Bronchial epithelial cell (primary cell): ENCODE data around the gene PLD5. TPM values are rescaled to one million over a fixed set of nuclear protein-coding genes. Genes with fewer than 3 reads are reported as not detected.

Experiments used
- DNase-seq: peaks from one replicate; pipeline ENCODE4 v3.0.0-alpha.2; 2010; ENCODE audit warnings: low read depth
- FAIRE-seq: peaks from 2 replicates; lab custom pipeline; 2011; peaks lifted over from hg19 to GRCh38; lab: Jason Lieb, UNC
- H3K27me3 ChIP-seq: 2 replicates; pipeline ENCODE4 v1.5.1; 2011; ENCODE audit warnings: low read length; ENCODE audit not compliant: control insufficient read depth, insufficient read depth
- H3K36me3 ChIP-seq: 2 replicates; pipeline ENCODE4 v1.5.1; 2011; ENCODE audit warnings: low read length; ENCODE audit not compliant: control insufficient read depth, insufficient read depth
- H3K4me3 ChIP-seq: 2 replicates; pipeline ENCODE4 v1.5.1; 2011; ENCODE audit warnings: mild to moderate bottlenecking, low read depth, low read length, control low read depth
- total RNA-seq: library from RNA; depleted of rRNA; stranded (reverse); fragments of >200 nt; gene quantifications from 2 replicates; pipeline ENCODE4 v1.2.1, GENCODE V29; 2014
- TF ChIP-seq, protein P1 (sequence below): IDR thresholded peaks from 2 replicates; pipeline ENCODE4 v1.5.1; 2011; ENCODE audit warnings: mild to moderate bottlenecking, moderate library complexity, low read length, control low read depth, inconsistent platforms; ENCODE audit not compliant: insufficient read depth, severe bottlenecking

The PLD5 gene
- total RNA-seq, 1 donor from 2014 or later: under 0.01 TPM

DNA sequence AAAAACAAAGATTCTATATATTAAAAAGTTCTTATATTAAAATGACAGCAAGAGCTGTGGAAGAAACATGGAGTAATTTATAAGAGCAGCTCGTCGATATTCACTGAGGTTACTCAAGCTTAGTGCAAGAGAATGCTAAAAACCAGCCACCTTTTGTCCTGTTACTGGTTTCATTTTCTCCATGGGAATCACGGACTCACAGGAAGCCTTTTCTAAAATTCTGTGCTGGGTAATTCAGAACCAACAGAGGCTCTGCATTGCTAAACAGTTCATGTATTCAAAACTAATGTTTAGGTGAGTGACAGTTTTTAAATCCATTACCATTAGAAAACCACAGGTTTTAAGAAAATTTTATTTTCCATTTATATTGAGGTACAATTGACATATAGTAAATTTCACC is 377.8 kb downstream of the PLD5 start:
- no peaks in the 10 kb centered on the region for H3K27me3 ChIP-seq
- FAIRE-seq (no peak), DNase-seq (no peak)
- H3K36me3 ChIP-seq: no peaks in the 10 kb centered on the region
- no peak overlapping the region for H3K4me3 ChIP-seq
- TF ChIP-seq, protein P1, sequence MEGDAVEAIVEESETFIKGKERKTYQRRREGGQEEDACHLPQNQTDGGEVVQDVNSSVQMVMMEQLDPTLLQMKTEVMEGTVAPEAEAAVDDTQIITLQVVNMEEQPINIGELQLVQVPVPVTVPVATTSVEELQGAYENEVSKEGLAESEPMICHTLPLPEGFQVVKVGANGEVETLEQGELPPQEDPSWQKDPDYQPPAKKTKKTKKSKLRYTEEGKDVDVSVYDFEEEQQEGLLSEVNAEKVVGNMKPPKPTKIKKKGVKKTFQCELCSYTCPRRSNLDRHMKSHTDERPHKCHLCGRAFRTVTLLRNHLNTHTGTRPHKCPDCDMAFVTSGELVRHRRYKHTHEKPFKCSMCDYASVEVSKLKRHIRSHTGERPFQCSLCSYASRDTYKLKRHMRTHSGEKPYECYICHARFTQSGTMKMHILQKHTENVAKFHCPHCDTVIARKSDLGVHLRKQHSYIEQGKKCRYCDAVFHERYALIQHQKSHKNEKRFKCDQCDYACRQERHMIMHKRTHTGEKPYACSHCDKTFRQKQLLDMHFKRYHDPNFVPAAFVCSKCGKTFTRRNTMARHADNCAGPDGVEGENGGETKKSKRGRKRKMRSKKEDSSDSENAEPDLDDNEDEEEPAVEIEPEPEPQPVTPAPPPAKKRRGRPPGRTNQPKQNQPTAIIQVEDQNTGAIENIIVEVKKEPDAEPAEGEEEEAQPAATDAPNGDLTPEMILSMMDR: no peak

DNA sequence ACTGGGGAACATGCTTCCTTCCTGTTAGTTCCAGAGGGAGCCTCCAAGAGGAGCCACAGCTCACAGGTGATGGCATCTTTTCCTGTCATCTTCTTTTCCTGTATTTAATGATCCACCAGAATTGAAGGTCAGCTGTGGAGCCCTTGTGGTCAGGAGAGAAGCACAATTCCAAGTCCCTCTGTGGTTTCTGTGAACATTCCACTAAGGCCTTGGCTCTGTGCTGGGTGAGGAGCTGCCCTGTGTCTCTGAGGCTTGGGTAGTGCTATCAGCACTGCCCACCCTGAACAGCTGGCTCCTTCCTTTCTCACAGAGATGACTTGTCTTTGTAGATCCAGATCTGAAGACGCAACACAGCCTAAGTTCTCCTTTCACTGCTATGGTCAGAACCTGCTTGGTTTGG is 383.7 kb downstream of the PLD5 start:
- DNase-seq (no peak), FAIRE-seq (no peak)
- no peak overlapping the region for H3K4me3 ChIP-seq
- TF ChIP-seq, protein P1: no peak
- no peaks in the 10 kb centered on the region for H3K27me3 ChIP-seq
- H3K36me3 ChIP-seq: no peaks in the 10 kb centered on the region

- no peaks in the 10 kb centered on the region for H3K27me3 ChIP-seq
- no peak overlapping the region for H3K4me3 ChIP-seq
- no peaks in the 10 kb centered on the region for H3K36me3 ChIP-seq
- TF ChIP-seq, protein P1: no peak
- FAIRE-seq (no peak), DNase-seq (no peak)
Observed at GRCh38 chr1:242139986-242140385, 384.5 kb downstream of the PLD5 start.

DNA sequence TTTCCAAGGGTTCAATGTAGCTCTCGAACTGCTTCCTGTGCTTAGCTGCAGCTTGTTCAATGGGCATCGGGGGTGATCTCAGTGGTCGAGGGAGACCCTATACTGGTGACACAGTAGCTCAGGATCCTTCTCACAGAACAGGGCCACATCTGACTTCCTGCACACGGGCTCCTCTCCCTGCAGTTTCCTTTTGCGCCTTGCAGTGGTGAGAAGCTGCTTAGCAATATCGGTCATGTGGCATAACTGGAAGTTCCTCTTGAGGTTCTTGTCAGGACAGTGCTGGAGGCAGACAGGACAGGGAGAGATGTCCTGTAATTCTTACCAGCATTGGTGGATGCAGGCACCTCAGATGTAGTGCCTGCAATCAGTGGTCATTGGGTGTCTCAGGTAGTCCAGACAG is 385.1 kb downstream of the PLD5 start:
- no peaks in the 10 kb centered on the region for H3K27me3 ChIP-seq
- H3K36me3 ChIP-seq: no peaks in the 10 kb centered on the region
- TF ChIP-seq, protein P1: no peak
- DNase-seq (no peak), FAIRE-seq (no peak)
- no peak overlapping the region for H3K4me3 ChIP-seq

DNA sequence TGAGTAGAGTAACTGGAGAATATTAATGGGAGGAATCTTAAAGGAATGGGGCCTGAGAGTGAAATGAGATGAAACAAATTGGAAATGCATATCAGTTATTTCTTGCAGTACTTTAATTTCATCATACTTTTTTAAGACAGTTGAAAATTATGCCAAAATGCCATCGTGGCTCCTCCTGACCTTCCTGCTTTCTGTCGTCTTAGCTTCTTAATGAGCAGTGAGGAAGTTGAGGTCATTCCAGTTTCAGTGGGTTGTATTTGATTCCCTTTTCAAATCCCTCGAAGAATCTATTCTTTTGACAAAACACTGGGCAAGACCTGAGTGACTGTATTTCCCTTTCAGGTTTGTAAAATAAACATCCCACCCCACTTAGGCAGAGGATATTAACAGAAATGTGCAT is 390.7 kb downstream of the PLD5 start:
- H3K36me3 ChIP-seq: no peaks in the 10 kb centered on the region
- TF ChIP-seq, protein P1: no peak
- DNase-seq (no peak), FAIRE-seq (no peak)
- no peaks in the 10 kb centered on the region for H3K27me3 ChIP-seq
- no peak overlapping the region for H3K4me3 ChIP-seq

- DNase-seq (no peak), FAIRE-seq (no peak)
- TF ChIP-seq, protein P1: no peak
- Histone ChIP-seq H3K27me3 (no peaks in the 10 kb centered on the region), H3K36me3 (no peaks in the 10 kb centered on the region), H3K4me3 (no peak overlapping the region)
Observed at GRCh38 chr1:242133351-242133750, 391.1 kb downstream of the PLD5 start.
